ENCODE data around the gene DARS1.

Gene DARS1

GRCh38 chr2:136004965-136005364 is 19.5 kb upstream of the DARS1 start:
- TF ChIP-seq CTCF (IDR thresholded peaks at IDR 0.05; ENCODE audit: extremely low read depth, insufficient read depth, missing control alignments): no peak
- in situ Hi-C loops (cut with MboI; ENCODE audit: low pct_unique_long_range_greater_than_20kb, low sequenced_read_pairs, unreplicated experiment): no loop called here
- no peak for DNase-seq (ENCODE audit: low spot score)

- no peak for TF ChIP-seq CTCF (IDR thresholded peaks at IDR 0.05; ENCODE audit: extremely low read depth, insufficient read depth, missing control alignments)
Measured at GRCh38 chr2:136001131-136001530, 15.7 kb upstream of the DARS1 start.

GRCh38 chr2:136000502-136000901 is 15.1 kb upstream of the DARS1 start:
- TF ChIP-seq CTCF (IDR thresholded peaks at IDR 0.05; ENCODE audit: extremely low read depth, insufficient read depth, missing control alignments): no peak
- in situ Hi-C loops (cut with MboI; ENCODE audit: low pct_unique_long_range_greater_than_20kb, low sequenced_read_pairs, unreplicated experiment): no loop called here
- DNase-seq (ENCODE audit: low spot score): no peak

More at GRCh38 chr2:136001131-136001530, 15.7 kb upstream of the DARS1 start:
- in situ Hi-C loops (cut with MboI; ENCODE audit: low pct_unique_long_range_greater_than_20kb, low sequenced_read_pairs, unreplicated experiment): no loop called here
- DNase-seq (ENCODE audit: low spot score): no peak

- in situ Hi-C loops (cut with MboI; ENCODE audit: low pct_unique_long_range_greater_than_20kb, low sequenced_read_pairs, unreplicated experiment): no loop called here
- no peak for DNase-seq (ENCODE audit: low spot score)
- TF ChIP-seq CTCF (IDR thresholded peaks at IDR 0.05; ENCODE audit: extremely low read depth, insufficient read depth, missing control alignments): no peak
Measured at GRCh38 chr2:135999899-136000298, 14.5 kb upstream of the DARS1 start.

- in situ Hi-C loops (cut with MboI; ENCODE audit: low pct_unique_long_range_greater_than_20kb, low sequenced_read_pairs, unreplicated experiment): no loop called here
- DNase-seq (ENCODE audit: low spot score): no peak
Measured at GRCh38 chr2:135998879-135999278, 13.5 kb upstream of the DARS1 start.

GRCh38 chr2:135997380-135997779 is 12.0 kb upstream of the DARS1 start:
- TF ChIP-seq CTCF (IDR thresholded peaks at IDR 0.05; ENCODE audit: extremely low read depth, insufficient read depth, missing control alignments): peak; percentile 43
- in situ Hi-C loops (cut with MboI; ENCODE audit: low pct_unique_long_range_greater_than_20kb, low sequenced_read_pairs, unreplicated experiment): no loop called here
- no peak for DNase-seq (ENCODE audit: low spot score)

More at GRCh38 chr2:135998879-135999278, 13.5 kb upstream of the DARS1 start:
- no peak for TF ChIP-seq CTCF (IDR thresholded peaks at IDR 0.05; ENCODE audit: extremely low read depth, insufficient read depth, missing control alignments)

- TF ChIP-seq CTCF (IDR thresholded peaks at IDR 0.05; ENCODE audit: extremely low read depth, insufficient read depth, missing control alignments): no peak
- in situ Hi-C loops (cut with MboI; ENCODE audit: low pct_unique_long_range_greater_than_20kb, low sequenced_read_pairs, unreplicated experiment): no loop called here
- DNase-seq (ENCODE audit: low spot score): no peak
Measured at GRCh38 chr2:135996304-135996703, 10.9 kb upstream of the DARS1 start.
